Tongue (tissue), 2 donors: ENCODE measurements around the gene SLC37A1. TPM values are rescaled to one million over a fixed set of nuclear protein-coding genes. Genes with fewer than 3 reads are reported as not detected.
"Not testable (repeated sequence)": the region's sequence is repeated elsewhere in the genome, so short reads cannot be mapped to it uniquely, and the experiment has no call there.

Source experiments
- DNase-seq: peaks from one replicate; pipeline ENCODE4 v3.0.0-alpha.2; 2015
- total RNA-seq: library from RNA; depleted of rRNA; stranded (reverse); fragments of >200 nt; gene quantifications from one replicate; pipeline ENCODE4 v1.2.3, GENCODE V29; 2014

SLC37A1 gene
- total RNA-seq, 1 donor from 2014 or later, result 12.7 TPM

DNA sequence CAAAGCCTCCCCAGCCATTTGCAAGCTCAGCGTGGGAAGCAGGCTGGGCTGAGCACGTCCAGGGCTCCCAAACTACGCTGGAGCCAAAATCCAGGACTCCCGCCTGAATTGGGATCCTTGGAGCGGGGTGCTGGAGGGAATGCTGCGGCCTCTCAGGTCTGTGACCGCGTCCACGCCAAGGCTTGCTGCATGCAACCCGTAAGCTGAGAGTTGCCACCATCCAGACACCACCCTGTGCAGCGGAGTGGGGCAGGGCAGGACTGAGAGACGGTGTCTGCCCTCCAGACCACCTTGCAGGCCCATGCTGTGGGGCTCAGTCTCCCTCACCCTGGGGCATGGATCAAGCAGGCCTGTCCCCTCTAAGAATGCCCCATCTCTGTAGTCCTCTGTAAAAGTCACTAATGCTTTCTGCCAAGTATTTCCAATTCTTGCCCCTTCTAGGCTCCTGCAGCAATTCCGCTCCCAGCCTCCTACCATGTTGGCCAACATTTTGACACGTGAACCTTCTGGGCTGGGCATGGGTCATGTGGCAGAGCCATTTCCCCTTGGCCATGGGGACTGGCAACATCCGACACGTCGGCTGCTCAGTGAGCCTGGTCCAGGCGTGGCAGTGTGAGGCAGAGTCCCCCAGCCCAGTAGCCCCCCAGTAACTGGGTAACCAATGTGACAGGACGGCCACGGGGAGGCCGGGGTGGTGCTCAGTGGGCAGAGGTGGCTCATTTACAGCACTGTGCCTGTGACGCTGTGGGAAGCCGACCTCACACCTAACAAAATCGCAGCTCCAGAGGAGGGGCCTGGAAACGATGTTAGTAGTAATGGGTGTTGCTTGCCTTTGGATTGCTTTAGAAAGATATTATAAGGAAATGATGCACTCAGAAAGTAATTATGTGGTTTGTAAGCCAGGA, 81.9 kb downstream of the SLC37A1 start:
- DNase-seq, result no peak

DNA sequence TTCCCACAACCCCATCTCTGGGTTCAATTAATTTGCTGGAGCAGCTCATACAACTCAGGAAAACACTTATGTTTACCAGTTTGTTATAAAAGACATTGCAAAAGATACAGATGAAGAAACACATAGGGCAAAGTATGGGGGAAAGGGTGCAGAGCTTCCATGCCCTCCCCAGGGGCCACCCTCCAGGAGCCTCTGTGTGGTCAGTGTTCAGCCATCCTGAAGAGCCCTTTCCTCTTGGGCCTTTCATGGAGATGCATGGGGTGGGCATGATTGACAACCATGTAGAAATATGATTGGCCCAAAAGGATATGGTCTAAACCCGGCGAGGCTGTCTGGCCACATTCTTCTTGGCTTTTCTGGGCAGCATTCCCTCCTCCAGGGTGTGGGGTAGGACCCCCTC, 83.0 kb downstream of the SLC37A1 start:
- DNase-seq, result no peak

DNA sequence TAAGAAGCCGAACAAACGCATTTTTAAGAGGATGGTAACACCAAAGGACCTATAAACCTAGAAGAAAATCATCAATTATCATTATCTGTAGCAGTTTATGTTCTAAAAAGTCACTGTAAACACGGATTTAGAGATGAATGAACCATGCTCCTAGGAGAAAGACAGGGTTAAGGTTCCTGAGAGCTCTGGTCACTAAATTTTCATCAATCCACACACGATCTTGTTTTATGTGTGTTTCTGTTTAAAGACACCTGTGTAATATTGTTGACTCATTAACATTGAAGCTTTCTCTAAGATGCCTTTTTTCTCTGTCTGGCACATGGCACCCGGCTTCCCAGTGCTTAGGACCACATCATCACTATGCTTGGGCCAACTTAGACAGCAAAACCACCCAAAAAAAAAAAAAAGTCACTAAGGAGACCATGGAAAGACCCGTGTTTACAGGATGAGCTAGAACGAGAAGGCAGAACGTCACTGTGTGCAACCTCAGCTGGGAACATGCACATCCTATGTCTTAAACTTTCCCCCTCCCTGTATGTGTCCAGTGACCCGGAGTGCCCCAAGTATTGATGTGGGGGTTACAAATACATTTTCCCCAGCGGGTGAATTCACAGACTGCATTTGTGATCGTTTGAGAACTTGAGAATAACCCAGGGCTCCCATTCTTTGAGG, 84.0 kb downstream of the SLC37A1 start:
- no peak for DNase-seq

DNA sequence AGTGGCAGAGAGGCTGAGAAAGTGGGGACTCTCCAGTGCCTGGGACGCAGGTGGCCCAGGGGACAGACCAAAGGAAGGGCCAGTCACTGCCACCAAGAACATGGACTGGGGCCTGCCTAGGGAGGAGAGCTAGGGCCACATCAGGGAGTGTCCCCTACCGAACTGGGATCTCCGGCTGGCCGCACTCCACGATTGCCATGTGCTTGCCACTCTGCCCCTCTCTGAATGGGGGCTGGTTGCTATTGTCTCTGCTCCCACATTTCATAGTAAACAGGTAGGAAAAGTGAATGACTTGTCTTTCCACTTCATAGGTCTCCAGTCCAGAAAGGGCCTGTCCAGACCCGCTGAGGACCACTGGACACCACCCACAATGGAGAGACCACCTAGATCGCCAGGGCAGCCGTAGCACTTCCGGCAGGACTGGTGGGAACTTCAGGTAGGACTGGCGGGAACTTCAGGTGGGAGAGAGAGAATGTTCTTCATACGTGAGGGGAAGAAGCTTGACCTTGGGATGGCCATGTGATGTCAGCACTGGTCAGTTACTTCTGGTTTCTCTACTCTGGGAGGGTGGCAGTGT, 84.6 kb downstream of the SLC37A1 start:
- no peak for DNase-seq

DNA sequence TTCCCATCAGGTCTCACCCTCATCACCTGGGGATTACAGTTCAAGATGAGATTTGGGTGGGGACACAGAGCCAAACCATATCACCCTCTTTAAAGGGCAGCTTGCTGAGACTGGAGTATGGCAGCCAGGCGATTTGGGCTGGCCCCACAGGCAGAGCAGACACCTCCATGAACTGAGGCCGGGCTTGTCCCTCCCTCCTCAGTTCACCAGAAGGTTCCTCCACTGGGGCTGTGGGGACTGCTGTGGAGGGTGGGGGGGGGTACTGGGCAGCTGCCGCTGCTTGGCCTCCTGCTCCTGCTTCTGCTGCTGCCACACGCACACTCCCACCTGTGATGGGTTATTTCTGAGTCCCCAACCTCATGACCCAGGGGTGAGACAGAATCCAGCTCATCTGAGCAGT, 85.8 kb downstream of the SLC37A1 start:
- no peak for DNase-seq

DNA sequence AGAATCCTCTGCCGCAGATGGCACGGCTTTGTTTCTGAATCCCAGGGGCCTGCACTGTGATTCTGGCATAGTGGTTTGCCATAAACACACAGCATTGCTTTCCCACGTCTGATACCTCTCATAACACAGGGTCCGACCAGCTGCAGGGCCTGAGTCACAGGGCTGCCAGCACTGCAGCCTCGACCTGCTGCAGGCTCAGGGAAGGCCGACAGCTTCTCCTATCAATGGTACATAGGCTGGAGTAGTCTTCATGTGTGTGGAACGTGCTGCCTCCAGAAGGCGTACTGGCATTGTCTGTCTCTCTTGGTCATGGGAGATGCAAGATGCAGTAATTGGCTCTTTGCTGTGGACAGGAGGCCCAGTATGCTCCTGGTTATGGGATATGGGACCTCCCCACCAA, 86.3 kb downstream of the SLC37A1 start:
- DNase-seq, result no peak

DNA sequence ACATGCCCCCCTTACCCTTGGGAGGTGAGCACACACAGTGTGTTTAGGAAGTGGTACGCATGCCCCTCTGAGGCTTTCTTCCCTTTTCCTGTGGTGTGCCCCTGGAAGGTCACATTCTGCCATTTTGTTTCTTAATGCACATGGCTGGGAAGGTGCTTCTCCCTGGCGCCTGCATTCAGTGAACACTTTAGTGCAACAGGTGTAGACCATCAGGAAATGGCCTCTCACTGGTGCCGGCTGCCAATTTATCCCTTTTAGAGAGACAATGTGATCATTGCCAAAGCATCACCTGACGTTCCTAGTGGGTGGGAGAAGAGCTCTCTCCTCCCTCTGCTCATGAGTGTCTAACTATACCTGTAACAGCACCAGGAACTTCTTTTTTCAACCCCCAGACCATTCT, 88.0 kb downstream of the SLC37A1 start:
- DNase-seq, result no peak

DNA sequence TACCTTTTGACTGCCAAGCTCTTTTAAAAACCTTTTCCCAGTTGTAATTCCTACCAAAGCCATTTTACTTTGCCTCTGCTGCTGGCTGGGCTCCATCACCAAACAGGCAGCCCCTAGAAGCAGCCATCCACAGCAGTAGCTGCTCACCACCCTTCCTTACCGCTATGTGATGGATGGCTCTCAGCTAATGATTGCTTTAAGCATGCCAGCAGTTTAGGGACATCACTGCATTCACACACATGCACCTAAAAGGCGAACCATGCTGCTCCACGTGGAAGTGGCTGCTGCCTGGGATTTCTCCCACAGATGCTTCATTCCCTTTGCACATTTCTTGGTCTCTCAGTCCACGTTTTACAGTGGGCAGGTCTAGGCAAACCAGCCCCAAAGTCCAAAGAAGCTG, 93.5 kb downstream of the SLC37A1 start:
- no peak for DNase-seq

DNA sequence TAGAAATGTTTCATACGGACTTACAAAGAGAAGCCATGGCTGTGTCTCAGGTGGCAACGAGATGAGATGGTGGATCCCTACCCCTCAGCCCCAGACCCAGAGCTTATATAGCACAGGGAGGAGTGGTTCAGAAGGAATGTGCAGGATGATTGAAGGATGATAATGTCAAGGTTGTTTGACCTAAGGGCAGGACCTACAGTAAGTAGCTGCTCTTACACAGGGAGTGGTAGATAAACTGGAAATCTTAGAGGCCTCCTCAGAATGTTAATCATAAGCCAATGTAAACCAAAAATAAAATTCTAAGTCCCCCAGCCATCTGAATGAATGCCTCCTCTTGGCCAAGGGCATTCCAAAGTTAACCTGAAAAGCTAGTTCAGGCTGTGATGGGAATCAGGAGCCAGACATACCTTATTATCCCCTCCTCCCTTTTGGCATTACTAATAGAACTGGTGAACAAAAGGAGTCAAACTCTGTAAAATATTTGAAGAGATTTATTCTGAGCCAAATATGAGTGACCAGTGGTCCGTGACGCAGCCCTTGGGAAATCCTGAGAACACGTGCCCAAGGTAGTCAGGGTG, 94.0 kb downstream of the SLC37A1 start:
- no peak for DNase-seq

DNA sequence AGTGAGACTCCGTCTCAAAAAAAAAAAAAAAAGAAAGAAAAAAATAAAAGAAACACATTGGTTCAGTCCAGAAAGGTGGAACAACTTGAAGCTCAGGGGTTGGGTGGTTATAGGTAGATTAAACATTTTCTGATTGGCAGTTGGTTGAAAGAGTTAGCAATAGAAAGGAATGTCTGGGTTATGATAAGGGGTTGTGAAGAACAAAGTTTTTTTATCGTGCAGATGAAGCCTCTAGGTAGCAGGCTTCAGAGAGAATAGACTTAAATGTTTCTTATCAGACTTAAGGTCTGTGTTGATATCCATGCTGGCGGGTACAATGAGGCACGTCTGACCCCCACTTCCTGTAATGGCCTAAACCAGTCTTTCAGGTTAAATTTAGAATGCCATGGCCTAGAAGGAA, 94.8 kb downstream of the SLC37A1 start:
- no peak for DNase-seq

DNA sequence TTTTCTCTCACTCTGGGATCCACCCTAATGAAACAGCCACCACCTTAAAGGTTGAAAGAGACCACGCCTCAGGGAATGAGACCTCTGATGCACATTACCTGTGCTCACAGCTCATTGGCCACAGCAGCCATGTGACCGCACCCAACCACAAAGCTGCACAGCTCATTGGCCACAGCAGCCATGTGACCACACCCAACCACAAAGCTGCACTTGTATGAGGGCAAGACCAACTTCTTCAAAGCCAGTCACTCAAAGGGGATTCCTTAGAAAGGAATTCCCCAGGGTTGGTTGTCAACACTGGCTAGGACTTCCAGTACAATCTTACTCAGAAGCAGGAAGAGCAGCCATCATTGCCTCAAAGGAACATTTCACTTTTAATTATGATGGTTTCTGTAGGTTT, 96.2 kb downstream of the SLC37A1 start:
- DNase-seq, result no peak

DNA sequence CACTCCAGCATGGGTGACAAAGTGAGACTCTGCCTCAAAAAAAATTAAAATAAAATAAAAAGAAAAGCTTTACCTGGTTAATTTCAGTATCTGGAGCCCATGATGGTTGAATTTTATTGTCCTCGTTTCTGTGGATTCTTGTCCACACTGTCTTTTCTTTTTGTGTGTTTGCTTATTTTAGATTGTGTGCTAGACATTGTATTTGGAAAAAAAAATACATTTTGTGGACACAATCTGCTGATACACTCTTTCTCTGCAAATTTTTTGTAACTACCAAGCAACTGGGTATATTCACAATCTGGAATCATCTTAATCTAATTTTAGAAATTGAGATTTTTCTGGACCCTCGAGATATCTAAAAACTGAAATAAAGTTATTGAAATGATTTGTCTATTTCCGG, 98.2 kb downstream of the SLC37A1 start:
- no peak for DNase-seq

DNA sequence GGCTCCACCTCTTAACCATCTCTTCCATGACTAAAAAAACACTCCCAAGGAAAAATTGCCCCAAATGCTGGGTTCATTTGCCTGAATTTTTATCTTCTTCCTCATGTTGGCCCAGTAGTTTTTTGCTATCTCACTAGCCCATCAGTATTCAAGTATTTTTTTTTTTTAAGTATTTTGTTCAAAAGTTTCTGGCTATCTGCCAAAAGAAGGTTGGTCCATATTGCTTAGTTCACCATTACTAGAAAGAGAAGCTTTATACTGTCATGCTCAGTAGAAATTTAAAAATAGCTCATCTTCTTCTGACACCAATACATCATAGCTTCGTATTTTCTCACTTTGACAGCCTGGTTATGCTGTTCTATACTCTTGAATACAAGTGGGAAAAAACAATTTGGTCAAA, 98.7 kb downstream of the SLC37A1 start:
- no peak for DNase-seq

DNA sequence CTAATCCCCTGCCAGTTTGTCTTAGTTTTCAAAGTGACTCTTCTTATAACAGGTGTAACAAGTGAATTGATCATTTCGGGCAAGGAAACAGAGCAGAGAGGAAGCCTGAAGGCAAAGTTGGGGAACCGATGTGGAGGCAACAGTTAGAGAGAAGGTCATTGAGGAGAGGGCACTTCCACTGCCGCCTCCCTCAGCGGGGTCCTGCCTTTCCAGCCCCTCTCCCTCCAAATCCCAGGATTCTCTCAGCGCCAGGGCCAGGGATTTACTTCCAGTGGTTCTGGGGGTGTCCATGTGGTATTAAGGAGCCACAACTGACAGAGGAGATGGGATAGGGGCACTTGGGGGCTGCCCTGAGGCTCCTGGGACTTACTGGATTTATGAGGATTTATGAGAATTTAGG, 100.1 kb downstream of the SLC37A1 start:
- DNase-seq, result no peak

DNA sequence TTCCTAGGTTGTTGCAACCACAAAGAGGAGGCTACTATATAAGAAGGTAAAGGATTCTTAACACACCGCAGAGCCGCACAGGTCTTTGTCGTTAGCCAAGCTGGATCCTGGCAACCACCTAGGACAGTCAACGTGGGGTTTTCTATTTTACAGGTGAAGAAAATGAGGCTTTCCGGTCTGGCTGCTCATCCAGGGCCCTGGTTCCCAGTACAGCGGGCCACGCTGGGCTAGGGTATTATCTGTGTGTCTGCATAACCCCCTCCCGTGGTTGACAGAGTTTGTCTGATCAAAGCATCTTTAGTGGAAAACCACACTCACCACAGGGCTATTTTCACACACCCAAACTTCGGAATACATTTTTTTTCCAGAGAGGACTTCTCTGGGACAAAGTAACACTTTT, 100.7 kb downstream of the SLC37A1 start:
- DNase-seq, result no peak

DNA sequence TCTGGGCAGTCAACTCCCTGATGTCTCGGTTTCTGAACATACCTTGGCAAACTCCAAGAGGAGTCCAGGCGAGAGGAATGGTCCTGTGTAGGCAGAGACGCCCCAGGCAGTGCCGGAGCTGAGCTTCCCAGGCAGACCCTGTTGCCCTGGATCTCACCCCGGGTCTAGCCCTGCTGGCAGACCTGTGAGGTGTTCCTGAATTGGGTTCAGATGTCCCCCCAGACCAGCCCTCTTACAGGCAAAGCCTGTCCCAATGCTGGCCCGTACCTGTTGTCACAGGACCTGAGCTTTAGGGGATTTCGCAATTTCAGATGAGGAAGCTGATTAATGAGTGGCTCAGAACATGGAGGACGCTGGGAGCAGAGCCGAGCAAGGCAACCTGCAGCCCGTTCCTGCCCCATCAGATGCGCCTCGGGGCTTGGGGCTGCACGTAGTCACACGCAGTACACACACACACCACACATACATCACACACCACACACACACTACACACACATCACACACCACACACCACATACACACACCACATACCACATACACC, 101.2 kb downstream of the SLC37A1 start:
- peak; percentile 26 for DNase-seq

DNA sequence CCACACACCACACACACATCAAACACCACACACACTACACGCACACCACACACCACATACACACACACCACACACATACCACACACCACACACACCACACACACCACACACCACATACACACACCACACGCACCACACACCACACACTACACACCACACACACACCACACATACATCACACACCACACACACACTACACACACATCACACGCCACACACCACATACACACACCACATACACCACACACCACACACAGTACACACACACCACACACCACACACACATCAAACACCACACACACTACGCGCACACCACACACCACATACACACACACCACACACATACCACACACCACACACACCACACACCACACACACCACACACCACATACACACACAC, 101.7 kb downstream of the SLC37A1 start:
- not testable (repeated sequence) for DNase-seq

DNA sequence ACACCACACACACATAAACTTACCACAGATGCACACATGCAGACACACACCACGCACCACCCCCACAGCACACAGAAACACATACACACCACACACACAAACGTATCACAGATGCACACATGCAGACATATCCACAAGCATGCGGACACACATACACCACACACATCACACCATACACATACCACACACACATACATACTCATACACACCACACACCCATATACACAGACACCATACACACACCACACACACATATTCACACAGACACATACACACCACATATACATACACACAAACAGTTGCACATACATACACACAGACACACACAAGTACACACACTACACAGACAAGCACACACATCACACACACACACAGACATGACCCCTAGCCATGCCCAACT, 102.3 kb downstream of the SLC37A1 start:
- no peak for DNase-seq

DNA sequence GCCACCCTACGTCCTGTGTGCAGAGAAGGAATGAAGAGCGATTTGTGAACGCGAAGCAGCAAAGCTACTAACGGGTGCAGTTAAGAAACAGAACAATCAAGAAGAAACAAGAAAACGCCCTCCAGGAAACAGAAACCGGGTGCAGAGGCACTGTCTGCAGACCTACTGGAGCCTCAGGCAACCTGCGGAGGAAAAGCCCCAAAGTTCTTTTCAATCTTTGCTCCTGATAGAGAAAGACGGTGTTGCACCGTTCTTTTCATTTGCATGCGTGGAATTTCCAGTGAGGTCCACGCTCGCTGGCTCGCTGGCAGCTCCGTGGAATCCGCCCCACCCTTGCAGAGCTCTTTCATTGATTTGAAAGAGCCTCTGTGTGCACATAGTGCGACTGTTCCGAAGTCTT, 102.8 kb downstream of the SLC37A1 start:
- DNase-seq, result no peak

DNA sequence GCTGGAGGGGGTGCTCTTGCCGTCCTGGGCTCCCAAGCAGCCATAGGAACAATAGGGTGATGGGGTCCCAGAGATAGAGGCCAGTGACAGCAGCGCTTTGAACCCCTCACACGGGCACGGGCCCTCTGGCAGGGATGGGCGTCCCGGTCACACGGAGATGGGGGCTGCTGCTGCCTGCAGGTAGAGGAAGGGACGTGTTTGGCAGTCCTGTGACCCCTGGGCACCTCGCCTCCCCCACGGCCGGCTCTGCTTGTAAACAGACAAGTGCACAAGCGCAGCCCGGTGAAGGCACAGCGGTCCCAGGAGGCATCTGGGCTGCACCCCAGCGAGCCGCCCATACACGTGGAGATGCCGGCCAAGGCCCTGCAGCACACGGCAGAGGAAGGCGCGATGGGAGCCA, 103.3 kb downstream of the SLC37A1 start:
- no peak for DNase-seq

DNA sequence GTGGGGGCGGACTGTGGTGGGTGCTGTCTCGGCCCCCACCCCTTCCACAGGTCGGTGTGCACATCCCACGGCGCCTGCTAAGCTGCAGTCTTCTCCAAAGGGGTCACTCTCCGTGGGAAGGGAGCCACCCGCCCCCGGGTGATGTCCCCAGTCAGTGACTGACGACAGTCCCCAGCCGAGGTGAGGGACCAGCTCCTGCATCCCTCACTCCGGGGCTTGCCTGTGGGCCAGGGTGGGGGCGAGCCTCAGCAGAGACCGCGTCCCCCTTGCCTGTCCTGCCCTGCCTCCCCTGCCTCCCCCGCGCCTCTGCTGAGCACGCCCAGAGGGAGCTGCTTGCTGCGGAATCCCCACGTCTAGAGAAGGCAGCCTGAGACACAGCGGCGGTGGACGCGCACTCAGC, 103.8 kb downstream of the SLC37A1 start:
- DNase-seq, result no peak

DNA sequence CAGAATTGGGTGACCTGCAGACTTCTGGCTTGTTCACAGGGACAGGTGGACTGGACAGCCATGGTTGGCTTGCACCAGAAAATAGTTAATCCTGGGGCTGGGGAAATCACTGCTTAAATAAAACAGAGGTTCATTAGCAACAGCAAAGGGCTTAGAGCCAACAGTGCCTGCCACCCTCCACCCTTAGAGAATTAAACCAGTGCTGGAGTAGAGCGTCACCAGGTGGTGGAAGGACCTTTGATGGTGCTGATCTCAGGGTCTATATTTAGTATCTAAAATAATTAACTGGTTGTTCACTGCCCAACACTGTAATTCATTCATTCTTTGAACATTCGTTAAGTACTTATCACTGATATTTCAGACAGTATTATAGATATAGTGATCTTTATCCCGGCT, 105.1 kb downstream of the SLC37A1 start:
- DNase-seq, result no peak

DNA sequence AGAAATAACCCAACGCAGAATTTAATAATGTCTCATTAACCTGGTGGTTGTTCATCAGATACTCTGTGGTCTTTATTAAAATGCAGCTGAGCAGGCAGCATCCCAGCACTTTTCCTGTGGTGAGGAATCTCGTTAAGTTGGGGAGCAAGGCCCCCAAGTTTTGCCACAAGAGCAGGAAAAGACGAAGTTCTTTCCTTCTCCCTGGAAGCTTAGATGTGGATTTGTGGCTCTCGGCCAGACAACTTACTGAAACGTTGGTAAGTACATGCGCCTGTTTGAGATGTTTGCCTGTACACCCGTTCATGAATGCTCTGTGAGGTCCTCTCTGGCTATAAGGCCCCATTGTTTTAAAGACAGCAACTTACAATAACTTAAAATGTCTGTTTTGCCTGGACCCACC, 105.5 kb downstream of the SLC37A1 start:
- no peak for DNase-seq
